Psoas muscle (tissue), 8 donors: ENCODE data around the gene PI4K2A. TPM values are rescaled to one million over a fixed set of nuclear protein-coding genes. Genes with fewer than 3 reads are reported as not detected.

Source experiments
- ATAC-seq, 4 donors: fragments of 200-7000 bp; cut with Tn5 transposase; one replicate each; pipeline ENCODE4 v1.9.1; 2020; ENCODE audit warnings: moderate library complexity in 3 of 4, mild to moderate bottlenecking in 2 of 4
- DNase-seq, 2 donors: peaks; one replicate each; pipeline ENCODE4 v3.0.0-alpha.2; 2020
- H3K27ac ChIP-seq: fragments of 200-600 bp; one replicate; pipeline ENCODE4 v1.8.0; 2022
- H3K27me3 ChIP-seq, 3 donors: fragments of 200-600 bp in 1 of 3; one replicate each; pipeline versions ENCODE4 v1.6.1 to v1.8.0; 2013 to 2022; ENCODE audit warnings: low read length in 2 of 3, mild to moderate bottlenecking in 2 of 3, moderate library complexity in 1 of 3; ENCODE audit not compliant: insufficient read depth in 3 of 3
- H3K36me3 ChIP-seq, 2 donors: fragments of 200-600 bp in 1 of 2; one replicate each; pipeline versions ENCODE4 v1.6.1 to v1.8.0; 2013 to 2022; ENCODE audit warnings: low read depth in 1 of 2, mild to moderate bottlenecking in 1 of 2, moderate library complexity in 1 of 2; ENCODE audit not compliant: insufficient read depth in 1 of 2
- H3K4me1 ChIP-seq: fragments of 200-600 bp; one replicate; pipeline ENCODE4 v1.8.0; 2022
- H3K4me3 ChIP-seq: fragments of 200-600 bp; one replicate; pipeline ENCODE4 v1.8.0; 2022; ENCODE audit warnings: mild to moderate bottlenecking
- H3K9me3 ChIP-seq: fragments of 200-600 bp; one replicate; pipeline ENCODE4 v1.8.0; 2022
- CTCF ChIP-seq: fragments of 200-600 bp; IDR thresholded peaks from one replicate; pipeline ENCODE4 v1.8.0; 2022; ENCODE audit warnings: antibody characterized with exemption
- WGBS, 3 donors: extraction: QIAGEN DNeasy Blood & Tissue Kit; methylation state at CpG; one replicate each; pipeline versions ENCODE4 v1.1.6 to v1.1.7; 2013; 5-methylcytosine and 5-hydroxymethylcytosine counted together
- intact Hi-C, 2 donors: fragments of 100-400 bp; cut with DNase I; formaldehyde crosslinking; loops; one replicate each; pipeline versions ENCODE4 v1.11.0 to v1.14.2; 2022
- polyA plus RNA-seq, 3 donors: library from polyadenylated mRNA; stranded (reverse); fragments of 200-250 nt; gene quantifications; one replicate each; pipeline ENCODE4 v1.2.3, GENCODE V29; 2013
- total RNA-seq, 4 donors: library from RNA; stranded (reverse); fragmentation: NEBNext Ultra II Directional in 2 of 4; extraction: Animal tissue kit (Norgen Biotek cat#: 25700) in 2 of 4; gene quantifications; one replicate each; pipeline versions ENCODE4 v1.2.1 to v1.2.4, GENCODE V29; 2021 to 2023
- donor health status: healthy with polysubstance abuse.
- donor health status: DM: no; HTN: no; CAD: no; lungs with moderate emphysema.
- donor health status: Bipolar disorder and iron deficiency.
- donor health status: healthy.
- donor health status: DM: yes; HTN: yes; CAD: no.
- donor health status: DM: no; HTN: no; CAD: no.
- donor health status: DM: no; HTN: no; CAD: no.
- donor health status: DM: yes; HTN: yes; CAD: no.

Gene PI4K2A
- total and polyA plus RNA-seq, 7 donors: 8.9 to 22.9 (median 11.9) TPM

- no peaks in the 10 kb centered on the region for H3K9me3 ChIP-seq
- no peaks in the 10 kb centered on the region for H3K36me3 ChIP-seq
- peaks cover 37% of the 10 kb centered on the region for H3K4me1 ChIP-seq
- TF ChIP-seq CTCF: no peak
- WGBS, 3 donors: 22 to 31% (median 22%) methylated on average over 14 of the region's 14 CpGs
- peak overlapping the region; percentile 81 for H3K27ac ChIP-seq
- intact Hi-C loops: no loop called here
- H3K4me3 ChIP-seq: peak overlapping the region; percentile 74
- DNase-seq (no peak), ATAC-seq (peak in 1 of 4 donors; percentile 19)
- H3K27me3 ChIP-seq: no peaks in the 10 kb centered on the region
Measured at GRCh38 chr10:97686301-97686961, 46.0 kb downstream of the PI4K2A start.

GRCh38 chr10:97686962-97687784 lies 46.7 kb downstream of the PI4K2A start, which contains the start of gene AVPI1:
AVPI1 (minus strand) TSS chr10:97687241; CDS start chr10:97679905, 7,336 bp downstream.
- TF ChIP-seq CTCF: no peak
- DNase-seq (peak; percentile 97 to 98), ATAC-seq (peak; percentile 90 to 96 (median 93))
- 0 to 1% (median 0%) methylated on average over 50 to 78 of the region's 78 CpGs for WGBS, 3 donors
- Histone ChIP-seq H3K36me3 (no peaks in the 10 kb centered on the region), H3K9me3 (no peaks in the 10 kb centered on the region), H3K27me3 (no peaks in the 10 kb centered on the region), H3K27ac (peak within 1 kb of the TSS; percentile 81), H3K4me3 (peak within 1 kb of the TSS; percentile 74), H3K4me1 (peaks cover 37% of the 10 kb centered on the region)
- intact Hi-C loops: no loop called here

- H3K27me3 ChIP-seq: no peaks in the 10 kb centered on the region
- H3K9me3 ChIP-seq: peaks cover 2% of the 10 kb centered on the region
- no peaks in the 10 kb centered on the region for H3K36me3 ChIP-seq
- ATAC-seq: peak in 1 of 4 donors; percentile 6
- peak overlapping the region; percentile 81 for H3K27ac ChIP-seq
- no peak for TF ChIP-seq CTCF
- 39 to 46% (median 42%) methylated on average over 14 of the region's 14 CpGs for WGBS, 3 donors
- H3K4me3 ChIP-seq: peak overlapping the region; percentile 74
- intact Hi-C loops: no loop called here
- peaks cover 37% of the 10 kb centered on the region for H3K4me1 ChIP-seq
- peak in 1 of 2 donors; percentile 46 for DNase-seq
Measured at GRCh38 chr10:97687785-97688781, 47.6 kb downstream of the PI4K2A start.

- intact Hi-C loops: no loop called here
- H3K9me3 ChIP-seq: peaks cover 8% of the 10 kb centered on the region
- no peak for TF ChIP-seq CTCF
- H3K36me3 ChIP-seq: no peaks in the 10 kb centered on the region
- peaks cover 24% of the 10 kb centered on the region for H3K4me1 ChIP-seq
- H3K4me3 ChIP-seq: no peak overlapping the region
- H3K27ac ChIP-seq: no peak overlapping the region
- DNase-seq: no peak
- H3K27me3 ChIP-seq: no peaks in the 10 kb centered on the region
- ATAC-seq: no peak
- 79 to 86% (median 80%) methylated on average over 5 of the region's 5 CpGs for WGBS, 3 donors
Measured at GRCh38 chr10:97689559-97690020, 49.1 kb downstream of the PI4K2A start.
